HL-60/S4 treated with retinoic acid at 250 ng/mL for 4 days and 3 days (cell line): ENCODE data around the gene SERPINA4.
"Not testable (repeated sequence)": the region's sequence is repeated elsewhere in the genome, so short reads cannot be mapped to it uniquely, and the experiment has no call there.

Experiments used
- in situ Hi-C: fragments of 300-500 bp; cut with MboI; formaldehyde crosslinking; loops from 2 replicates; pipeline ENCODE4 v1.7.0; 2022; ENCODE audit warnings: low sequenced_read_pairs

Gene SERPINA4

DNA sequence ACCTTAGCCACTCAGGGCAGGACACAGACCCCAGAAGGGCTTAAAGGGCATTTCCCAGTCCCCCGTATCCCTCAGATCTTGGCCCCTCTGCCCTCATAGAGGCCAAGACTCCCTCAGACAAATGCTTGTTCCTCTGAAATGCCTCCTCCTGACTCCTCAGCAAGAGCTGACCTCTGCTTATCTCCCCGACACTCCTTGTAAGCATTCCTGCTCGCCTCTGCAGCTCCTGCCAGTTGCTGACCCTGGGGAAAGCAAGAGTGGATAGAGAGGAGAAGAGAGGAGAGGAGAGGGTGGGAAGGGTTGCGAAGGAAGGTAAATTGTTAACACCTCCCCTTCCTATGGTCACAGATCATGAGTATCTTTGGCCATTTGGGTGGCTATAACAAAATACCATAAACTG is 27.1 kb downstream of the SERPINA4 start:
- in situ Hi-C loops = no loop called here

DNA sequence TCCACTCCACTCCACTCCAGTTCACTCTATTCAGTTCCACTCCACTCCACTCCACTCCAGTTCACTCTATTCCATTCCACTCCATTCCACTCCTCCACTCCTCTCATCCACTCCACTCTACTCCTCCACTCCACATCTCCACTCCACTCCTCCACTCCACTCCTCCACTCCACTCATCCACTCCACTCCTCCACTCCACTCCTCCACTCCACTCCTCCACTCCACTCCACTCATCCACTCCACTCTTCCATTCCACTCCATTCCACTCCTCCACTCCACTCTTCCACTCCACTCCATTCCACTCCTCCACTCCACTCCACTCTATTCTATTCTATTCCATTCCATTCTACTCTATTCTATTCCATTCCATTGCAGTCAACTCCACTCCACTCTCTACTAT is 29.8 kb downstream of the SERPINA4 start:
- in situ Hi-C loops = no loop called here

DNA sequence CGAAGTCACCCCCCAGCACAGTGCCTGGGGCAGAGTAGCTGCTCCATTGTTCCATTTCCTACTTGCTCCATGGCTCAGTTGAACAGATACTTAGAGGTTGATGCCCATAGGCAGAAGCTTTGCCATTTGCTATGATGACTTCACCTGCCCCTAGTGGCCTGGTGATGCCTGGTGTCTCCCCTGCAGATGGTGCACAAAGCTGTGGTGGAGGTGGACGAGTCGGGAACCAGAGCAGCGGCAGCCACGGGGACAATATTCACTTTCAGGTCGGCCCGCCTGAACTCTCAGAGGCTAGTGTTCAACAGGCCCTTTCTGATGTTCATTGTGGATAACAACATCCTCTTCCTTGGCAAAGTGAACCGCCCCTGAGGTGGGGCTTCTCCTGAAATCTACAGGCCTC is 30.6 kb downstream of the SERPINA4 start:
- in situ Hi-C loops = no loop called here

DNA sequence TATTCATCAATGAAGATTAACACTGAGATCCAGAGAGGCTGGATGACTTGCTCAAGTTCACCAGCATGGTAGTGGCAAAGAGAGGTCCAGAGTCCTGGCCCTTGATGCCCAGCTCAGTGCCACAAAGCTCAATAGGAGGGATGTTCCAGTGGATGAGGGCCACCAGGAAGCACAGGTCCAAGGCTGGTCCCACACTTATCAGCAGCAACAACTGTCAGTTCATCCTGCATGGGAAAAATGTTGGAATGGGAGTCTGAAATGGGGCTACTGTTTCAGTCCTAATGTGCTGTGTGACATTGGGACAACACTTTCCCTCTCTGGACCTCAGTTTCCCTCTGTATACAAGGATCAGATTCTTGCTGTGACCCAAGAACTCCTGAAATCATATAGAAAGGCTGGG is 31.2 kb downstream of the SERPINA4 start:
- in situ Hi-C loops = no loop called here

DNA sequence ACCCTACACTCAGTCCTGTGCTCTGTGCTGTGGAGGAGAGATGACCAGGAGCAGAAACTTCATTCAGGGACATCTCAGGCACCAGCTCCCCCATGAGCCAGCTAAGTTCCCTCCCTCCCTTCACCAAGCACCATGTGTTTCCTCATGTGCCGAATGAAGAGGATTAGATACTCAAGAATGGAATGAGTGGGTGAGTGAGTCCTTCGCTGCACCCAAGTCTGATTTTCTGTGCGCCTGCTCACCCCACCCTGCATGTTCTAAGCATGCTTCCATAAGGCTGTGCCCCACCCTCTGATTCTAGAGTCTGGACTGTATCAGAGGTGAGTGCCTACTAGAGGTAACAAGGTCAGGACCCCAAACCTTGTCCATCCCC is 32.1 kb downstream of the SERPINA4 start:
- in situ Hi-C loops = no loop called here

DNA sequence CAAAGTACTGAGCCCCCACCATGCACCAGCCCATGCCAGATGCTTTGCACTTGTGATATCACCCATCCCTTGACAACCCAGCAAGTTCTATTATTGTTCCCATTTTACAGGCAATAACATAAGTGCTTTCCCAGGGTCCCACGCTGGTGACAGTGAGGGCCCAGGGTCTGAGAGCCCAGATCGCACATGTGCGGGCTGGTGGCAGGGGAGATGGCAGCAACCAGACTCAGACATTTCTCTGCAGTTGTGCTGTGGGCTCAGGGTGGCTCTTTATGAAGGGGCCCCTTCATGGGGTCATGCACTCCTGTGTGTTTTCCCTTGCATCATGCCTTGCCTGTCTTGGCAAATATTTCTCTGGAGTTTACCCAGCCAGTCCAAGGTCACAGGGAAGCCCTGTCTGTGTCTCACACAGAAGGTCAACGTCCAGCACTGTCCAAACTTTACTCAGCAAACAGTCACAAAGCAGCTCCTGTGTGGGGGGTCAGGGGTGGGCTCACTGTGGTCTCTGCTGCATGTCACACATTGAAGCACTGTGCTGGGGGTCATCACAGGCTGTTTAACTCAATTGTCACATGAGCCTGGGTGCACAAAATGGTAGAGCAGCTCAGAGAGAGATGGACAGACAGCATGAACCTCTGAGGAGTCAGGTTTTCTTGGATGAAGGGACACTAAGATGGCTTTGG is 32.6 kb downstream of the SERPINA4 start:
- in situ Hi-C loops = no loop called here

DNA sequence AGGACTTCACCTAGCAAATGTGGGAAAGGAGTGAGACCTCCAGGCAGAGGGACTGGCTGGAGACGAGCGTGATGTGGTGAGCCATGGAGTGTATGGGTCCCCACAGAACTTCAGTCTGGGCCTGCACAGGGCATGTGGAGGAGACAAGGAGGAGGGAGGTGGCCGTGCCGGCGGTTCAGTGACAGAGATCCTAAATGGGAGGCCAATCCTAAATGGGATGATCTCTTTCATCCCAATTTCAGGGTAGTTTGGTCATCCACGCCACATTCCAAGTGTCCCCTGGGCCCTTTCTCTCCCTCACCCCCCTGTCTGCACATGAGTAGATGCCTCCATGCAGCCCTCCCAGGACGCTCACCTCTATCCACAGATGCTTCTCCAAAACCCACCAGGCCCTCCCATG is 33.2 kb downstream of the SERPINA4 start:
- in situ Hi-C loops = no loop called here

DNA sequence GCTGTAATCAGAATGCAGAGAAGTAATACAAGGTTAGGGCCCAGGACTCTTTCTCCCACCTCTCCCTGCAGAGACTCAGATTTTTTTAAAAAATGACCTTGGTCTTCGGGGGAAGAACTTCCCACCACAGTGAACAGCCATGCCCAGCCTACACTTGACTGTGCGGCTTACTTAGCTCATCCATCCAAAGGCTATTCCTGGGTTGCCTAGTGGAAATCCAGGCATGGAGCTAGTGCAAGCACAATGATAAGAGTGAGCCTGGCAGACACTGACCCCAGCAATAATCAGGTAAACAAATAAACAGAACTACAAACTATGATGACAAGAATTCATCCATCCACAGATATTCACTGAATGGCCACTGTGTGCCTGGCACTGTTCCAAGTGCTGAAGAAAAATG is 34.7 kb downstream of the SERPINA4 start:
- in situ Hi-C loops = no loop called here

DNA sequence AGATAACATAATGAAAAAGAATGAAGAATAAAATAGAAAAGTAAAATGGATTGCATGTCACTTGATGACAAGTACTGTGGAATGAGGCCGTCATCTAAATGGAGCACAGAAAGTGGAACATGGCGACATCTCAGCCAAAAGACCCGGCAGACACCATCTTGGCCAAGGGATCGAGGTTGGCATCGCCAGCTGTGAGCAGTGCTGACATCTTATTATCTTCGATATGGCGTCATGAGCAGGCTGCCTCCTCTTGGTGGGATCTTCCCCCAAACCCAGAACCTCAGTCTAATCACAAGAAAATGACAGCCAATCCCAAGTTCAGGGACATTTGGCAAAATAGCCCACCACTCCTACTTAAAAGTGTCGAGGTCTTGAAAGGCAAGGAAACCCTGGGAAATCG is 35.1 kb downstream of the SERPINA4 start:
- in situ Hi-C loops = no loop called here

DNA sequence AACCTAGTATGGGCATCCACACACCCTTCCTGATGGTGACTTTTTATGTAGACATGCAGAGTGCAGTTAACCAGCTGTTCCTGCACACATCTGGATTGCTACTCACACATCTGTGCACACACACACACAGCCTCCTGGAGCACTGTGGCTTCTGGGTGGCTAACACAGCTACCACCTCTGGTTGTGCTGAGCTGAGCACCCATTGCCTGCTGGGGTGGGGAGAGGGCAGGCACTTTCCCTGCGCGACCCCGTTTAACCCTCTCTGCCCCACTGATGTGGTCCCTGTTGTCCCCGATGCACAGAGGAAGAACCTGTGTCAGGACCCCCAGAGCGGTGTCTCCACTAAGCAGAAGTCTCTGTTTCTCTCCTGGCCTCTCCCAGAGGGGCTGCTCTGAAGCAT is 36.5 kb downstream of the SERPINA4 start:
- in situ Hi-C loops = no loop called here

DNA sequence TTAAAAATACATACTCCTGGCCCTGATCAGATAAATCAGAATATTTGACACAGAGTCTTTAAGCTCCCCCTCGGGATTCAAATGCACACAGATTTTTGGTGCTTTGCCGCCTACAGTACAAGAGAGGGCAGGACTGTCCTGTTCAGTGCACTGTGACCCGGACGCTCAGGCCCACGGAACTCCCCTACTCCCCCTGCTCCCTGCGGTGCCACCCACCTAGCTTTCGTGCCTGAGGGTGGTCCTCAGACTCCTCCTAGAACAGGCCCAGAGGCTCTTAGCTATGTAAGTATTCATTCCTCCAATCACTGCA is 37.2 kb downstream of the SERPINA4 start:
- in situ Hi-C loops = no loop called here

DNA sequence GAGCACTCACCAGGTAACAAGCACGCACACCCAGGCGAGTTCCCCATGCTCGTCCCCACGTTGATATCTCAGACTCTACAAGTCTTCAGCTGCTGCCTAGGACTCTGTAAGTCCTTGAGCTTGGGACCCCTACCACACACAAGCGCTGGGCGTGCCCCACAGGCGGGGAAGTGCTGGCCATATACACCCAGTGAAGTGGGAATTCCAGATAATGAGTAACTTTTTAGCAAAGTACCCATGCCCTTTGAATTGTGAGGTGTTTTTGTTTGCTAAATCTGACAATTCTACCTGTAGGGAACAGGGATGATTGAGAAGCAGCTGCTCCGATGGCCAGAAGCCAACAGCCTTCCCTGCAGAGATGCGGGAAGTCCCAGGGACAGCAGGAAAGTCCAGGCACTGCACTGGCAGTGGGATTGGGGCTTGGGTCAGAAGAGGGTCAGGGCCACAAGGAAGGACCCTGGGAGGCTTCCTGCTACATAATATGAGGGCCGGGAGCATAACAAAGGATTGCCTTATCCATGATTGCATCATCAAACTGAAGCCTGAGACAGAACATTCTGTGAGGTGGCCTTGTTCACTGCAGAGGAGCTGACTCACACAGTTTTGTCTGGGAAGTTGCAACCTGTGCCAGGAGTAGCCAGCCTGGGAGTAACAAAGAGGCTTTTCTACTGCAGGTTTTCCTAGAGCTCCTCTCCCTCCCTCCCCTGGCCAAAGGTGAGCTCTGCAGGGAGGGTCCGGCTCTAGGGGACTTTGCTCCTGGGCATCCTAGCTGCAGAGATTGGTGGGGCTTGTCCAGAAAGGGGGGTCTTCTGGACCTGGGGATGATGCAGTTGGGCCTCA is 37.8 kb downstream of the SERPINA4 start:
- in situ Hi-C loops = no loop called here

DNA sequence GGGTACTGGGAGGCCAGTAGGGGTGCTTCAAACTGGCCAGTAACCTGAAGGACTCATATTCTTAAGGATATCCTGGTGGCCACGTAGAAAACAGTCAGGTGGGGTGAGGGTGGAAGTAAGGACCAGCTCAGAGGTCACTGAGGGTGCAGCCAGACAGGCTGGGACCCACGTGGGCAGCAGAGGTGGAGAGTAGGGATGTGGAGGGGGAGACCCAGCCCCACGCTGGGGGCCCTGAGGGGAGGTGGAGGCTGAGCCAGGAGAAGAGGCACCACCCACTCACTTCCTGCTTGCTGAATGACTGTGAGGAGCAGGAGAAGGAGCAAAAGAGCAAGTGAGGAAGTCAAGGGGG is 38.4 kb downstream of the SERPINA4 start:
- in situ Hi-C loops = no loop called here

DNA sequence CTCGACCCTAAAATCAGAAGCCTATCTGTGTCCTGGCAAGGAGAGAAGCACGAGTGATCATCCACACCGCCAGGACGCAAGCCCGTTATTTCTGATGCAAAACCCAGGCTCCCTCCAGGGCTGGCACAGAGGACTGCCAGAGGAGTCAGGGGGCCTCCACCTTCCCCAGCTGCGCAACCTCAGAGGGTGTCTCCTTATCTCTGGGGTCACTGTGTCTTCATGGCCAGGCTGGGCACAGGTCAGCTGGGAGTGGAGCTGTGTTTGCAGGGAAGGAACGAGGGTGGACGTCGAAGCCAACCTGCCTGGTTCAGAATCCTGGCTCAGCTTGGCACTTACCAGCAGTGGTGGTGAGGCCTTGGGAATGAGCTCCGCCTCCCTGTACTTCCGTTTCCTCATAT is 38.9 kb downstream of the SERPINA4 start:
- in situ Hi-C loops = no loop called here

DNA sequence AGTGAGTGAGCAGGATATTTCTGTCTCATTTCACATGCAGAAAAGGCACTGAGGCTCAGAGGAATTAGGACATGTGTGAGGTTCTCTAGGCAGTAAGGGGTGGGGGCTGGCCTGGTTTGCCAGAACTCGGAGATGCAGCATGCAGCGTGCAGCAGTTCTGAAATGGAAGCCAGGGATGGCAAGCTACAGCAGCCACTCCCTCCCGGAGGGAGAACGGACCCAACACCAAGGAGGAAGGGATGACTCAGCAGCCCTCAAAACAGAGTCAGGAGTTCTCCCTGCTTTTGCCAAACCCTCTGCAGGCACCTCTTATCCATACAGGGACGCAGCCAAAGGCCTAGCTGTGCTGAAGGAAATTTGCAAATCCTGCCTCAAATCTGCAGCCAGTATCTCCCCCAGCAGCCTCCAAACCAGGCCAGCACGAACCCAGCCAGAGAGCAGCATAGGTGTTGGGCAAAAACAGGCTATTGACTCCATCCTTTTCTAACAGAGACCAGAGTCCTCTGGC is 40.7 kb downstream of the SERPINA4 start:
- in situ Hi-C loops = no loop called here

DNA sequence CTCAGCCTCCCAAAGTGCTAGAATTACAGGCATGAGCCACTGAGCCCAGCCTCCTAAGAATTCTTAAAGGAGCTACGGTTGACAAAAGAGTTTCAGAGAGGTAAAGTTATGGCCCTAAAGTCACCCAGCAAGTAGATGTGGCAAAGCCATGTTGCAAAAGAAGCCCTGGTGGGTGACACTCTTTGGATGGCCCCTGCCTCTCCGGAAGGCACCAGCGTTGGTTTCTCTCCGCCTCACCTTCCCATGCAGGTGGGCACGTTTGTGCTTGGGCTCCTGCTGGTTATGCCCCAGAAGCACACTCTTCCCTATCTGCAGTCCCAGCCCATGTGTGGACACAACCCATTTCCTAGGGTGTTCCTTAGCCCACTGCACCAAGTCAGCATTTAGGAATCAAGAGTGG is 41.5 kb downstream of the SERPINA4 start:
- in situ Hi-C loops = no loop called here

DNA sequence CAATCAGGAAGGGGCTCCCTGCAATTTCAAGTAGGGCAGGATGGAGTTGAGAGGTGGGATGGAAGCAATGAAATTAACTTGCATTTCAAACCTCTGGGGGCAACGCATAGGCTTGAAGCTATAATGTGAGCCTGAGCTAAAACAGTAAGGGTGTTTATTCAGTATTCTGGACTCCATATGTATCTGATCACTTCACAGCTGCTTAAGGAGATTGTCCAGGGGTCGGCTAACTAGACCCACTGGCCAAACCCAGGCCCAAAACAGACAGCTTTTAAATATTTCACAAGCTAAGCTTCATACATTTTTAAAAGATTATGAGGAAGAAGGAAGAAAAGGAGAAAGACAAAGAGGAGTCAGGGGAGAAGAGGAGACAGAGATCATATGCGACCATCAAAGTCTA is 44.1 kb downstream of the SERPINA4 start:
- in situ Hi-C loops = no loop called here

DNA sequence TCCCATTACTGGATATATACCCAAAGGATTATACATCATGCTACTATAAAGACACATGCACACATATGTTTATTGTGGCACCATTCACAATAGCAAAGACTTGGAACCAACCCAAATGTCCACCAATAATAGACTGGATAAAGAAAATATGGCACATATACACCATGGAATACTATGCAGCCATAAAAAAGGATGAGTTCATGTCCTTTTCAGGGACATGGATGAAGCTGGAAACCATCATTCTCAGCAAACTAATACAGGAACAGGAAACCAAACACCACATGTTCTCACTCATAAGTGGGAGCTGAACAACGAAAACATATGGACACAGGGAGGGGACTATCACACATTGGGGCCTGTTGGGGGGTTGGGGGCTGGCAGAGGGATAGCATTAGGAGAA is 47.7 kb downstream of the SERPINA4 start:
- in situ Hi-C loops = not testable (repeated sequence)

DNA sequence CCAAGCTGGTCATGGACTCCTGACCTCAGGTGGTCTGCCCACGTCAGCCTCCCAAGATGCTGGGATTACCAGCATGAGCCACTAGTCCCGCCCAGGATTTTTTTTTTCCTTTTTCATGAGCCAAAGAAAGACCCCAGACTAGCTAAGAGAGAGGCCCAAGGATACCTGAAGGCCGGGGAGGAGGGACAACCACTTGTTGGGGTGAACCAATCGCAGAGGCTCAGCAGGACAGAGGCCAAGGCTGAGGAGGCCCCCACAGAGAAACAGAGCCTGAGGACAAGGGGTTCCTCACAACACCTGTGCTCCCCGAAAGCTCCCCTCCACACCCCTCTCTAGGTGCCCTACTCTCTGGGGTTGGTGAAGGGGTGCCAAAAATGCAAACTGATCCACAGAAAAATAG is 49.9 kb downstream of the SERPINA4 start:
- in situ Hi-C loops = no loop called here

DNA sequence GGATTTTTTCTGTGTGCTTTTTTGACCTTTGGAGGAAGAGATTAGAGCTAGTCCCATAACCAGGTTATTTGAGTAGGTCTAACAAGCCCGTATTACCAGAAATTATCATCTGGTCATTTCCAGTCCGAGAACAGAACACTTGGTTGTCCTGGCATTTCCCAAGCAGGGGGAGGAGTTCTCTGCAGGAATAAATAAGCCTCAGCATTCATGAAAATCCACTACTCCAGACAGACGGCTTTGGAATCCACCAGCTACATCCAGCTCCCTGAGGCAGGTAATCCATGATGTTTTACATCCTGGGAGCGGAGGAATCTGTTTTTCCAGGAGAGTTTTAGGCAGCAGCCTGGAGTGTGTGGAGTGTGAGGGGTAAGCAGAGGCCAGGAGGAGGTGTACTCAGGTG is 50.9 kb downstream of the SERPINA4 start, which contains the start of gene SERPINA3:
Gene SERPINA3, plus strand, starts transcription at position 218 of the 400 bp plus-strand sequence. CDS start 2,051 bp downstream, outside the sequence.
- in situ Hi-C loops = no loop called here

DNA sequence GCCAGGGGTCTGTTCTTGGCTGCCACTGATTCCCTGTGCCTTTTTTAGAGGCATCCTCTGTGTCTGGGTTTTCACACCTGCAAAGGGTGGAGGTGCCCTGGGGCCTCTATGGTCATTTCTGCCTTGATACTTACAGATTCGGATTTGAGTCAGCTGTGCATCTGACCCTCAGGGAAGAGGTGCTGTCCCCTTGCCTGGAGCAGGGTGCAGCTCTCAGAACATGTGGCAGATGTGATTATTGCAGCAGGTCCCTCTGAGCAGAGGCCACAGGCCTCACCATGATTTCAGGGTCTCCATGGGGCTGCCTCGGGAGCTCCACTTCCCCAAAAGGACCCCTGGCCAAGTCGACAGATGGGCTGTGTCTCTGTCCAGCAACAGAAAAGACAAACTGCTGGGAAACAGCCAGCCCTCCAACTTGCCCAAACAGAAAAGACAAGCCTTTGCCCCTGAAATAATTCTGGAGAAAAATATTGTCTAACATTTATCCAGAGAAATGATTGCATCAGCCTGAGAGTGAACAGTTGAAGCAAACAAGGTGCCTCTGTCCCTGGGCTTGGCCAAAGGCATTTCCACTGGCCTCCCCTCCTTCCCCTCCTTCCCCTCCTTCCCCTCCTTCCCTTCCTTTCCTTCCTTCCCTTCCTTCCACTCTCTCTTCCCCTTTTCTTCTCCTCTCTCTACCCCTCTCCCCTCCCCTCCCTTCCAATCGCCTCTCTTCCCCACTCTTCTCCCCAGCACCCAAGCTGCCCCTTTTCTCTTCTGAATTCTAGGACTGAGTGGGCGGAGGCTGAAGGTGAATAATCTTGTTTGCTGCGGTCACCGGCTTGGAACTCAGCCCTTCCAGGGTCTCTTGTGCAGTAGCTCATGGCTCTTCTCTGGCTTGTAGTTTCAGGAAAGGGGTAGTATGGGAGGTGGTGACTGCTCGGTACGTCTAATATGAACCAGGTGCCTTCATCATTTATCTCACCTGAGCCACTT is 51.6 kb downstream of the SERPINA4 start:
- in situ Hi-C loops = no loop called here
